ENCODE results near the gene IPMK.

Gene IPMK

GRCh38 chr10:58201704-58202103 is 66.0 kb downstream of the IPMK start:
- no peaks in the 10 kb centered on the region for H3F3A ChIP-seq (ENCODE audit: control insufficient read depth, insufficient read depth)
- peaks cover 9% of the 10 kb centered on the region; the same call in 1 of the 2 replicates for H3K36me3 ChIP-seq (ENCODE audit: control insufficient read depth, low read length)
- no peaks in the 10 kb centered on the region for H3K27me3 ChIP-seq (ENCODE audit: control insufficient read depth, low read length)
- H4K20me1 ChIP-seq (ENCODE audit: control insufficient read depth, insufficient read depth, low read depth, low read length), result no peaks in the 10 kb centered on the region
- H3K4me2 ChIP-seq (ENCODE audit: low read length), result no peak overlapping the region
- no peak overlapping the region for H3K27ac ChIP-seq (ENCODE audit: low read depth, low read length)
- TF ChIP-seq EZH2phosphoT487 (IDR thresholded peaks at IDR 0.05; ENCODE audit: borderline replicate concordance, low read length) (no peak), CTCF (IDR thresholded peaks at IDR 0.05; ENCODE audit: low read depth, low read length, poor library complexity, severe bottlenecking) (no peak)
- no peak overlapping the region for H3K4me3 ChIP-seq (ENCODE audit: low read length)
- H3K4me1 ChIP-seq (ENCODE audit: control insufficient read depth, low read length), result no peaks in the 10 kb centered on the region
- no peaks in the 10 kb centered on the region for H3K9me3 ChIP-seq (ENCODE audit: control insufficient read depth, insufficient read depth, low read length)
- no peaks in the 10 kb centered on the region for H3K9me2 ChIP-seq (replicated peaks; ENCODE audit: control insufficient read depth, low read length)
- no peaks in the 10 kb centered on the region for H3K79me2 ChIP-seq (ENCODE audit: control insufficient read depth, low read length)

- Histone ChIP-seq H3K79me2 (ENCODE audit: control insufficient read depth, low read length) (no peaks in the 10 kb centered on the region), H3K9me3 (ENCODE audit: control insufficient read depth, insufficient read depth, low read length) (no peaks in the 10 kb centered on the region), H3K27me3 (ENCODE audit: control insufficient read depth, low read length) (no peaks in the 10 kb centered on the region), H3K9me2 (replicated peaks; ENCODE audit: control insufficient read depth, low read length) (no peaks in the 10 kb centered on the region), H3F3A (ENCODE audit: control insufficient read depth, insufficient read depth) (no peaks in the 10 kb centered on the region), H3K36me3 (ENCODE audit: control insufficient read depth, low read length) (no peaks in the 10 kb centered on the region), H3K4me3 (ENCODE audit: low read length) (no peak overlapping the region), H4K20me1 (ENCODE audit: control insufficient read depth, insufficient read depth, low read depth, low read length) (0 out of 2 replicates have a peak, but pooled peaks cover 2% of the 10 kb centered on the region), H3K4me1 (ENCODE audit: control insufficient read depth, low read length) (0 out of 2 replicates have a peak, but pooled peaks cover 5% of the 10 kb centered on the region), H3K4me2 (ENCODE audit: low read length) (no peak overlapping the region), H3K27ac (ENCODE audit: low read depth, low read length) (no peak overlapping the region)
- TF ChIP-seq EZH2phosphoT487 (IDR thresholded peaks at IDR 0.05; ENCODE audit: borderline replicate concordance, low read length) (no peak), CTCF (IDR thresholded peaks at IDR 0.05; ENCODE audit: low read depth, low read length, poor library complexity, severe bottlenecking) (no peak)
Observed at GRCh38 chr10:58189269-58189668, 78.4 kb downstream of the IPMK start.

GRCh38 chr10:58184120-58184670 is 83.5 kb downstream of the IPMK start:
- H3K36me3 ChIP-seq (ENCODE audit: control insufficient read depth, low read length), result no peaks in the 10 kb centered on the region
- no peaks in the 10 kb centered on the region for H3K27me3 ChIP-seq (ENCODE audit: control insufficient read depth, low read length)
- no peak overlapping the region for H3K27ac ChIP-seq (ENCODE audit: low read depth, low read length)
- no peaks in the 10 kb centered on the region for H3F3A ChIP-seq (ENCODE audit: control insufficient read depth, insufficient read depth)
- no peak overlapping the region for H3K4me2 ChIP-seq (ENCODE audit: low read length)
- H3K9me3 ChIP-seq (ENCODE audit: control insufficient read depth, insufficient read depth, low read length), result no peaks in the 10 kb centered on the region
- H3K9me2 ChIP-seq (replicated peaks; ENCODE audit: control insufficient read depth, low read length), result no peaks in the 10 kb centered on the region
- H3K4me1 ChIP-seq (ENCODE audit: control insufficient read depth, low read length), result 0 out of 2 replicates have a peak, but pooled peaks cover 5% of the 10 kb centered on the region
- H3K4me3 ChIP-seq (ENCODE audit: low read length), result no peak overlapping the region
- no peaks in the 10 kb centered on the region for H3K79me2 ChIP-seq (ENCODE audit: control insufficient read depth, low read length)
- TF ChIP-seq EZH2phosphoT487 (IDR thresholded peaks at IDR 0.05; ENCODE audit: borderline replicate concordance, low read length), result no peak
- no peak for TF ChIP-seq CTCF (IDR thresholded peaks at IDR 0.05; ENCODE audit: low read depth, low read length, poor library complexity, severe bottlenecking)
- no peaks in the 10 kb centered on the region for H4K20me1 ChIP-seq (ENCODE audit: control insufficient read depth, insufficient read depth, low read depth, low read length)

Measured in DOHH2 (cell line).